Tibial artery (tissue), 4 donors: Measurements from ENCODE around the gene RSPH6A.

ENCODE experiments used
- DNase-seq, 2 donors: peaks; one replicate each; pipeline ENCODE4 v3.0.0-alpha.2; 2019
- H3K27ac ChIP-seq, 2 donors: fragments of 200-600 bp; sonication (generic) in 1 of 2; 1 replicate in 1 of 2; 2 replicates in 1 of 2; pipeline ENCODE4 v1.5.1; 2018 to 2019; ENCODE audit warnings: mild to moderate bottlenecking in 1 of 2
- H3K27me3 ChIP-seq, 2 donors: fragments of 200-600 bp; sonication (generic) in 1 of 2; one replicate each; pipeline versions ENCODE4 v1.5.1 to v1.6.0; 2016 to 2019
- H3K36me3 ChIP-seq, 3 donors: fragments of 200-600 bp; sonication (generic) in 2 of 3; one replicate each; pipeline ENCODE4 v1.5.1; 2016 to 2019; ENCODE audit warnings: mild to moderate bottlenecking in 2 of 3
- H3K4me1 ChIP-seq, 4 donors: fragments of 200-600 bp; sonication (generic) in 2 of 4; 1 replicate in 3 of 4; 2 replicates in 1 of 4; pipeline ENCODE4 v1.5.1; 2016 to 2019
- H3K4me3 ChIP-seq, 2 donors: fragments of 200-600 bp; sonication (generic) in 1 of 2; 1 replicate in 1 of 2; 2 replicates in 1 of 2; pipeline ENCODE4 v1.5.1; 2018 to 2019; ENCODE audit warnings: mild to moderate bottlenecking in 2 of 2
- H3K9me3 ChIP-seq, 3 donors: fragments of 200-600 bp; sonication (generic) in 1 of 3; one replicate each; pipeline ENCODE4 v1.5.1; 2016 to 2019
- CTCF ChIP-seq, 2 experiments: fragments of 200-600 bp in 1 of 2; fragments of 450-650 bp in 1 of 2; IDR thresholded peaks; one replicate each; pipeline ENCODE4 v1.5.1; 2017 to 2019; ENCODE audit warnings: antibody characterized with exemption in 2 of 2, mild to moderate bottlenecking in 1 of 2, moderate library complexity in 1 of 2
- intact Hi-C: fragments of 100-400 bp; cut with DNase I; formaldehyde crosslinking; loops from one replicate; pipeline ENCODE4 v1.15.0; 2023; ENCODE audit warnings: low total_unique reads

Gene RSPH6A

GRCh38 chr19:45848922-45849321 is 33.8 kb upstream of the RSPH6A start:
- H3K27me3 ChIP-seq = no peaks in the 10 kb centered on the region
- no peak for TF ChIP-seq CTCF (IDR thresholded peaks at IDR 0.05)
- no peak overlapping the region for H3K27ac ChIP-seq
- intact Hi-C loops = no loop called here
- H3K36me3 ChIP-seq = peaks cover 75 to 95% (median 95%) of the 10 kb centered on the region in 3 donors
- no peak for DNase-seq
- H3K9me3 ChIP-seq = no peaks in the 10 kb centered on the region
- no peak overlapping the region for H3K4me3 ChIP-seq
- H3K4me1 ChIP-seq = no peaks in the 10 kb centered on the region

GRCh38 chr19:45847663-45848062 is 32.6 kb upstream of the RSPH6A start:
- intact Hi-C loops = no loop called here
- no peak for DNase-seq
- H3K9me3 ChIP-seq = no peaks in the 10 kb centered on the region
- peaks cover 84 to 97% (median 95%) of the 10 kb centered on the region in 3 donors for H3K36me3 ChIP-seq
- no peak overlapping the region for H3K27ac ChIP-seq
- no peaks in the 10 kb centered on the region for H3K4me1 ChIP-seq
- H3K27me3 ChIP-seq = no peaks in the 10 kb centered on the region
- no peak for TF ChIP-seq CTCF (IDR thresholded peaks at IDR 0.05)
- no peak overlapping the region for H3K4me3 ChIP-seq

- Histone ChIP-seq H3K27ac (no peak overlapping the region), H3K4me1 (no peaks in the 10 kb centered on the region), H3K9me3 (no peaks in the 10 kb centered on the region), H3K36me3 (peaks cover 88 to 98% (median 97%) of the 10 kb centered on the region in 3 donors), H3K4me3 (no peak overlapping the region), H3K27me3 (no peaks in the 10 kb centered on the region)
- DNase-seq = no peak
- intact Hi-C loops = no loop called here
- no peak for TF ChIP-seq CTCF (IDR thresholded peaks at IDR 0.05)
Measured at GRCh38 chr19:45842198-45842597, 27.1 kb upstream of the RSPH6A start.

- H3K27ac ChIP-seq = no peak overlapping the region
- TF ChIP-seq CTCF (IDR thresholded peaks at IDR 0.05) = no peak
- H3K4me3 ChIP-seq = no peak overlapping the region
- no peaks in the 10 kb centered on the region for H3K4me1 ChIP-seq
- H3K27me3 ChIP-seq = no peaks in the 10 kb centered on the region
- intact Hi-C loops = no loop called here
- peaks cover 89 to 100% (median 96%) of the 10 kb centered on the region in 3 donors for H3K36me3 ChIP-seq
- DNase-seq = no peak
- H3K9me3 ChIP-seq = no peaks in the 10 kb centered on the region
Measured at GRCh38 chr19:45834970-45835369, 19.9 kb upstream of the RSPH6A start.

- Histone ChIP-seq H3K4me3 (no peak overlapping the region), H3K4me1 (no peaks in the 10 kb centered on the region), H3K27me3 (no peaks in the 10 kb centered on the region), H3K9me3 (no peaks in the 10 kb centered on the region), H3K27ac (no peak overlapping the region), H3K36me3 (peaks cover 77 to 100% (median 98%) of the 10 kb centered on the region in 3 donors)
- intact Hi-C loops = no loop called here
- no peak for TF ChIP-seq CTCF (IDR thresholded peaks at IDR 0.05)
- DNase-seq = no peak
Measured at GRCh38 chr19:45828945-45829344, 13.8 kb upstream of the RSPH6A start.

- Histone ChIP-seq H3K36me3 (peaks cover 72 to 100% (median 98%) of the 10 kb centered on the region in 3 donors), H3K27ac (no peak overlapping the region), H3K4me3 (no peak overlapping the region), H3K27me3 (no peaks in the 10 kb centered on the region), H3K9me3 (no peaks in the 10 kb centered on the region), H3K4me1 (no peaks in the 10 kb centered on the region)
- no peak for TF ChIP-seq CTCF (IDR thresholded peaks at IDR 0.05)
- intact Hi-C loops = no loop called here
- no peak for DNase-seq
Measured at GRCh38 chr19:45828523-45828922, 13.4 kb upstream of the RSPH6A start.
